RWPE2 (cell line): Measurements from ENCODE around the gene SPECC1.

Source experiments
- ATAC-seq: fragments of 200-7000 bp; cut with Tn5 transposase; 3 replicates; pipeline ENCODE4 v1.9.1; 2021; ENCODE audit warnings: low read depth
- DNase-seq: peaks from one replicate; pipeline ENCODE4 v3.0.0-alpha.2; 2020; ENCODE audit warnings: low spot score
- H3K27ac ChIP-seq: fragments of 450-650 bp; 2 replicates; pipeline ENCODE4 v1.5.1; 2017; ENCODE audit warnings: mild to moderate bottlenecking; ENCODE audit not compliant: poor library complexity, severe bottlenecking
- H3K27me3 ChIP-seq: fragments of 250-450 bp; sonication (Bioruptor Pico); 2 replicates; pipeline ENCODE4 v1.5.1; 2021; ENCODE audit warnings: mild to moderate bottlenecking, moderate library complexity; ENCODE audit not compliant: insufficient read depth, poor library complexity, severe bottlenecking
- H3K36me3 ChIP-seq: fragments of 250-450 bp; sonication (Bioruptor Pico); 2 replicates; pipeline ENCODE4 v1.5.1; 2020; ENCODE audit warnings: low read depth, mild to moderate bottlenecking, moderate library complexity
- H3K4me1 ChIP-seq: fragments of 250-450 bp; sonication (Bioruptor Pico); 2 replicates; pipeline ENCODE4 v1.5.1; 2021; ENCODE audit warnings: mild to moderate bottlenecking, moderate library complexity; ENCODE audit not compliant: insufficient read depth, poor library complexity, severe bottlenecking
- H3K4me3 ChIP-seq: fragments of 250-450 bp; sonication (Bioruptor Pico); 2 replicates; pipeline ENCODE4 v1.5.1; 2021; ENCODE audit warnings: mild to moderate bottlenecking, moderate library complexity; ENCODE audit not compliant: severe bottlenecking
- H3K9me3 ChIP-seq: fragments of 250-450 bp; sonication (Bioruptor Pico); 2 replicates; pipeline ENCODE4 v1.5.1; 2021; ENCODE audit warnings: mild to moderate bottlenecking, moderate library complexity; ENCODE audit not compliant: severe bottlenecking
- CTCF ChIP-seq: fragments of 450-650 bp; IDR thresholded peaks from one replicate; pipeline ENCODE4 v1.5.1; 2017; ENCODE audit warnings: mild to moderate bottlenecking, moderate library complexity; ENCODE audit not compliant: poor library complexity, severe bottlenecking

SPECC1 gene

GRCh38 chr17:20116683-20117309 is 107.6 kb downstream of the SPECC1 start:
- Histone ChIP-seq H3K36me3 (no peaks in the 10 kb centered on the region), H3K27me3 (no peaks in the 10 kb centered on the region), H3K27ac (no peak overlapping the region), H3K9me3 (no peaks in the 10 kb centered on the region), H3K4me1 (no peaks in the 10 kb centered on the region), H3K4me3 (no peak overlapping the region)
- no peak for DNase-seq
- peak; percentile 73 for ATAC-seq
- TF ChIP-seq CTCF, result peak; percentile 87

- Histone ChIP-seq H3K9me3 (no peaks in the 10 kb centered on the region), H3K27me3 (no peaks in the 10 kb centered on the region), H3K4me1 (no peaks in the 10 kb centered on the region), H3K36me3 (no peaks in the 10 kb centered on the region), H3K4me3 (no peak overlapping the region), H3K27ac (no peak overlapping the region)
- DNase-seq (no peak), ATAC-seq (no peak)
- TF ChIP-seq CTCF, result no peak
Observed at GRCh38 chr17:20118280-20118679, 109.1 kb downstream of the SPECC1 start.

- Histone ChIP-seq H3K9me3 (no peaks in the 10 kb centered on the region), H3K4me1 (no peaks in the 10 kb centered on the region), H3K4me3 (no peak overlapping the region), H3K36me3 (no peaks in the 10 kb centered on the region), H3K27me3 (no peaks in the 10 kb centered on the region), H3K27ac (no peak overlapping the region)
- no peak for DNase-seq
- no peak for TF ChIP-seq CTCF
- ATAC-seq, result no peak
Observed at GRCh38 chr17:20120836-20121235, 111.7 kb downstream of the SPECC1 start.

GRCh38 chr17:20121359-20122253 is 112.4 kb downstream of the SPECC1 start:
- H3K9me3 ChIP-seq, result no peaks in the 10 kb centered on the region
- no peak overlapping the region for H3K4me3 ChIP-seq
- no peaks in the 10 kb centered on the region for H3K4me1 ChIP-seq
- no peaks in the 10 kb centered on the region for H3K27me3 ChIP-seq
- no peaks in the 10 kb centered on the region for H3K36me3 ChIP-seq
- ATAC-seq, result peak; percentile 76
- H3K27ac ChIP-seq, result no peak overlapping the region
- no peak for DNase-seq
- peak; percentile 94 for TF ChIP-seq CTCF
